Measurements from ENCODE around the gene TTC19. TPM values are rescaled to one million over a fixed set of nuclear protein-coding genes. Genes with fewer than 3 reads are reported as not detected.

Gene TTC19
- total RNA-seq, 1 donor from 2014 or later = 22.9 TPM

DNA sequence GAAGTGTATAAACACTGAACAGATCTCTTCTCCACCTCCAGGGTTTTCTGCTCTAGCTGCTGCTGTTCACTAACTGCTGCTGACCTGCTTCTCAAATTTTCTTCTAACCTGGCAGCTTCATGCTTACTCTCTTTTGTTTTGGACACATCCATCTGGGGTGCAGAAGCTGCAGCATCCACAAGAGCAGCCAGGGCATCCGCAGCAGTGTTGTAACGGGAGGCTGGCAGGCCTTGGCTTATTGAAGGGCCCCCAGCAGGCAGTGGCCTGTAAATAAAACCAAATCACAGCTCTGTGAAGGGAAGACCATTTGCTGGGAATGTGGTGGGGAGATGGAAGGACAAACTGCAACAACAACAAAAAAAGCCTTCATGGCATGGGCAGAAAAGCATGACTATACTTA lies 62.0 kb downstream of the TTC19 start:
- Mint-ChIP-seq H3K27me3 (ENCODE audit: low read depth) (no peaks in the 10 kb centered on the region), H3K4me3 (ENCODE audit: unreplicated experiment) (no peak overlapping the region), H3K9me3 (ENCODE audit: low read depth) (no peaks in the 10 kb centered on the region), H3K4me1 (ENCODE audit: low read depth) (no peaks in the 10 kb centered on the region), H3K36me3 (ENCODE audit: low read depth) (peaks cover 32% of the 10 kb centered on the region), H3K27ac (ENCODE audit: unreplicated experiment) (no peak overlapping the region)
- no peak for DNase-seq (ENCODE audit: low spot score)
- no peak for TF ChIP-seq CTCF (IDR thresholded peaks at IDR 0.05)

- Mint-ChIP-seq H3K36me3 (ENCODE audit: low read depth) (peaks cover 48% of the 10 kb centered on the region), H3K9me3 (ENCODE audit: low read depth) (no peaks in the 10 kb centered on the region), H3K27me3 (ENCODE audit: low read depth) (no peaks in the 10 kb centered on the region), H3K4me3 (ENCODE audit: unreplicated experiment) (no peak overlapping the region), H3K4me1 (ENCODE audit: low read depth) (no peaks in the 10 kb centered on the region), H3K27ac (ENCODE audit: unreplicated experiment) (no peak overlapping the region)
- TF ChIP-seq CTCF (IDR thresholded peaks at IDR 0.05) = no peak
- DNase-seq (ENCODE audit: low spot score) = no peak
Measured at GRCh38 chr17:16066125-16066524, 66.5 kb downstream of the TTC19 start.

DNA sequence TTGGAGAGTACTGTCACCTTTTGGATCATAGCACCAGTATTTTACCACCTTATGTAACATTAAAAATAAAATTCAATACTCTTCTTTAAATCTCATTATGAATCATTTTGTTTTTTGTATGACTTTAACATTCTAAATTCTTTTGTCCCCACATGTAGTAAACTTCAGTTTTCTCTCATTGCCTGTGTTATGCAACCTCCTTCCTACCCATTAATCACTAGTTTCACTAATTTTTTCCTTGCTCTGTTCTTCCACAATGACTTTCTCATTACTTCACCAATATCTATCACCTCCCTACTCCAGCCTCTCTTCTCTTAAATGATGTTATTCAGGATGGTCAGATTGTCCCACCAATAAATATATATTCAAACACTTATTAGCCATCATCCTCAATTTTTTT lies 68.7 kb downstream of the TTC19 start:
- no peak for TF ChIP-seq CTCF (IDR thresholded peaks at IDR 0.05)
- no peak overlapping the region for H3K27ac Mint-ChIP-seq (ENCODE audit: unreplicated experiment)
- peaks cover 38% of the 10 kb centered on the region for H3K36me3 Mint-ChIP-seq (ENCODE audit: low read depth)
- H3K4me1 Mint-ChIP-seq (ENCODE audit: low read depth) = no peaks in the 10 kb centered on the region
- no peaks in the 10 kb centered on the region for H3K27me3 Mint-ChIP-seq (ENCODE audit: low read depth)
- DNase-seq (ENCODE audit: low spot score) = no peak
- H3K4me3 Mint-ChIP-seq (ENCODE audit: unreplicated experiment) = no peak overlapping the region
- H3K9me3 Mint-ChIP-seq (ENCODE audit: low read depth) = no peaks in the 10 kb centered on the region

DNA sequence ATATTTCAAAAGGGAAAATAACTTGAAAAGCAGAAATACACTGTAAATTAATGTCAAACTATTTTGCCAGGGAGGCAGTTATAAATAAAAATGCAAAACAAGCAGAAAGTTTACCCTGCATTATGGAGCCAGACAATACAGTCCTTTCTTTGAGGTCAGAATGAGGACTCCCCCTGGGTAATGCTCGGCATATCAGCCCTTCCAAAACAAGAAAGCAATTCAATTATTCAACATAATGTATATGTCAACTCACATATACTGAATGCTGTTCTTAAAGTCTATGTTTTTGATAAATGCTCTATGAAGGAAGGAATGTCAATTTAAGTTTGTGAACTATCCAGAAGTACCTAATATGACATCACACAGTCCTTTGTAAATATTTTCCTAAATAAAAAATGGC lies 72.4 kb downstream of the TTC19 start:
- Mint-ChIP-seq H3K9me3 (ENCODE audit: low read depth) (no peaks in the 10 kb centered on the region), H3K4me3 (ENCODE audit: unreplicated experiment) (no peak overlapping the region), H3K27me3 (ENCODE audit: low read depth) (no peaks in the 10 kb centered on the region), H3K36me3 (ENCODE audit: low read depth) (peaks cover 47% of the 10 kb centered on the region), H3K4me1 (ENCODE audit: low read depth) (no peaks in the 10 kb centered on the region), H3K27ac (ENCODE audit: unreplicated experiment) (no peak overlapping the region)
- TF ChIP-seq CTCF (IDR thresholded peaks at IDR 0.05) = no peak
- no peak for DNase-seq (ENCODE audit: low spot score)

- H3K36me3 Mint-ChIP-seq (ENCODE audit: low read depth) = peaks cover 47% of the 10 kb centered on the region
- DNase-seq (ENCODE audit: low spot score) = no peak
- H3K27ac Mint-ChIP-seq (ENCODE audit: unreplicated experiment) = peak overlapping the region; percentile 14
- no peak overlapping the region for H3K4me3 Mint-ChIP-seq (ENCODE audit: unreplicated experiment)
- H3K27me3 Mint-ChIP-seq (ENCODE audit: low read depth) = no peaks in the 10 kb centered on the region
- no peak for TF ChIP-seq CTCF (IDR thresholded peaks at IDR 0.05)
- no peaks in the 10 kb centered on the region for H3K9me3 Mint-ChIP-seq (ENCODE audit: low read depth)
- H3K4me1 Mint-ChIP-seq (ENCODE audit: low read depth) = no peaks in the 10 kb centered on the region
Measured at GRCh38 chr17:16073845-16074244, 74.2 kb downstream of the TTC19 start.
